IPS DF 19.7 (cell line): Measurements from ENCODE around the gene CRYBG1.

Source experiments
- DNase-seq: peaks from one replicate; pipeline ENCODE4 v3.0.0-alpha.2; 2013; ENCODE audit warnings: low read depth, low spot score

Gene CRYBG1

DNA sequence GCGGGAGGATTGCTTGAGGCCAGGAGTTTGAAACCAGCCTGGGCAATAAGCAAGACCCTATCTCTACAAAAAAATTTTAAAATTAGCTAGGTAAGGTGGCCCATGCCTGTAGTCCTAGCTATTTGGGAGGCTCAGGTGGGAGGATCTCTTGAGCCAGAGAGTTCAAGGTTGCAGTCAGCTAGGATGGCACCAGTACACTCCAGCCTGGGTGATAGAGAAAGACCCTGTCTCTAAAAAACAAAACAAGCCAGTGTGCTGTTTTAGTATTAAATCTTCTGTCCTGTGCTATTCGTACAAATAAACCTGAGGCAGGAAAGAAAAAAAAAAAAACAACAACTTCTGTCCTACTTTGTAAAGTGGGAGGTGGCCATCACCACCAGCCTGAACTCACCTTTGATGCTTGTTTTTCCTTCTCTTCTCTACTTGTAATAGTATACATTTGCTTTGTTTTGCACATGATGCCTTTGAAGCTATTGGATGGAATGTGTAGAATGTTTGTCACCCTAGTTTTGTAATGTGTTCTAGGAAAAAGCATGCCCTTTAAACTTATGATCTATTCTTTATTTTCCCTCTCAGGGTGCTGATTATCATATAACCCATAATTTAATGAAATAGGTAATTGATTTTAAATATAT lies 102.5 kb downstream of the CRYBG1 start:
- no peak for DNase-seq

DNA sequence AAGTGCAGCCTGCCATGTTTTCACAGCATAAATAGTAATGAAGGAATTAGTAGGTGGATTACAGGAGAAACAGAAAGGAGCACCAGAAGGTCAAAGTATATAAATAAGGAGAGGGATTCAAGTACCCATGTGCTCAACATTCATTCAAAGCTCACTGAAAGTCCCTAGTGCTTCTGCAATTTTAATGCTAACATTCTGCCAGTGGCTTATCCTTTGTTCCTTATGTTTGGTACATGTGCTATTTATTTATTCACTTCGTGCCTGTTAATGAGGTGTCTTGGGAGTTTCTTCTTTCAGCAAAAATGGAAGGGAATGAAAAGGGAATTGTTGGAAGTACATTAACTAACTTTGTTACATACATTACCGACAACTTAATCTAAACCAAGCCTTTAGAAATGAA lies 105.7 kb downstream of the CRYBG1 start:
- DNase-seq = no peak

GRCh38 chr6:106468935-106469334 lies 108.4 kb downstream of the CRYBG1 start:
- no peak for DNase-seq

DNA sequence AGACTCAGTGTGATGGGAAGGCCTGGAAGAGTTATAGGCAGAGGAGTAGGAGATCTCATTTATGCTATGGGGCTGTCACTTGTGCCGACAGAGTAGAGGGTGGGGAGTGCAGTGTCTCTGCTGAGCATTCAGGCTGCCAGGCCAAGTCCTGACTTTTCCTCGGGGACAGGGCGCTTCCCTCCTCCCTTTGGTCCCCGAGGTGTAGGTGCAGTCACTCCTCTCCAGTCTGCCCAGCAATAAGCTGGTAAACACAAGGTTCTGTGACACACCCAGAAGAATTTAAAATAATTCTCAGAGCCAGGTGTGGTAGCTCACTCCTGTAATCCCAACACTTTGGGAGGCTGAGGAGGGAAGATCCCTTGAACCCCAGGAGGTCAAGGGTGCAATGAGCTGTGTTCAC lies 109.4 kb downstream of the CRYBG1 start:
- DNase-seq = no peak

- no peak for DNase-seq
Observed at GRCh38 chr6:106470316-106470715, 109.8 kb downstream of the CRYBG1 start.

DNA sequence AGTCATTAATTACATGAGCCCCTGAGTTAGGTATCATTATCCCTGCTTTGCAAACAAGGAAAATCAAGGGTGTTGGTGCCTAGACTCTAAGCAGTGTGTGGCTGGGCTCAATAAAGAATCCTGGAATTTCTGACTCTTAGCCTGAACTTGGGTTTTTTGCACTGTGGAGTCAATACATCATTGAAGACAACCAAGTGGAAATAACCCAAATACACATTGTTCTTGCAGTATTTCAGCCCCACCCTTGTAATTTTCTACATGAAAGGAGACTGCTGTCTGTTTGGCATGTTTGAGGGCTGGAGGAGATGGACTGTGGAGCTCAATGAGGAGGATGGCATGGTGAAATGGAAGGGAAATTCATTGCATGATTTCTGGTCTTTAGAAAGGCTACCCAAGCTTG lies 110.3 kb downstream of the CRYBG1 start:
- no peak for DNase-seq

- DNase-seq = no peak
Observed at GRCh38 chr6:106473812-106474211, 113.3 kb downstream of the CRYBG1 start.

DNA sequence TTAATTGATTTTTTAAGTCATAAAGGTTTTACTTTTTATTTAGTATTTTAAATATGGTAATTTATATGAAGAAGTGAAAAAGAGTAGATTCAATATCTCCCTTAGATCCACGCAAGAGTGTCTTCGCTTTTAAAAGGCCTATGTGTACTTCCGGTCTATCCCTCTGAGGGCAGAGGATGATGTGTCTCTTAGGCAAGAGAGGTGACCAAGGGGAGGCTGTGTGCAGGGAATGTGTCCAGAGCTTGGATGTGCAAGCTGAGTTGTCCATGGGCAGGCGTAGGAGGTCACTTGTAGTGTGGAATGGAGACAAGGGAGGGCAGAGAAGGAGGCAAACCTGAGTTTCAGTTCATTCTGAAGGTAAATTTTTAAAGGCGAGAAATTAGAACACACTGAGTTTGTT lies 113.9 kb downstream of the CRYBG1 start:
- DNase-seq = no peak

DNA sequence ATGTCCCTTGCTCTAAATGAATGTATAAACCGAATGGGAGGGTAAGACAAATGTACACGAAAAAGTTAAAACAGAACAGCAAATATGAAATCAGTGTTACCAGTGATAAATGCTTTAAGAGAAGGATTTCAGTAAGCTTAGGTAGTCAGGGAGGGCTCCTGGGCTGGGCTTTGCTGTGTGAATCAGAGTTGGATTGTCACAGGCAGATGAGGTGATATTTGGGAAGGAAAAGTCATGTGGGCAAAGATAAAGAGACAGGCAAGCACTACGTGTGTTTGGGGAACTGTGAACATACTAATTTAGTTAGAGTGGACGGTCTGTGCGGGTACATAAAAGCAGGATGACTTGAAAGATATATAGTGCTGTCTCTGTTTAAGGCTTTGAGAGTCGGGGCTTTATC lies 114.8 kb downstream of the CRYBG1 start:
- DNase-seq = no peak

DNA sequence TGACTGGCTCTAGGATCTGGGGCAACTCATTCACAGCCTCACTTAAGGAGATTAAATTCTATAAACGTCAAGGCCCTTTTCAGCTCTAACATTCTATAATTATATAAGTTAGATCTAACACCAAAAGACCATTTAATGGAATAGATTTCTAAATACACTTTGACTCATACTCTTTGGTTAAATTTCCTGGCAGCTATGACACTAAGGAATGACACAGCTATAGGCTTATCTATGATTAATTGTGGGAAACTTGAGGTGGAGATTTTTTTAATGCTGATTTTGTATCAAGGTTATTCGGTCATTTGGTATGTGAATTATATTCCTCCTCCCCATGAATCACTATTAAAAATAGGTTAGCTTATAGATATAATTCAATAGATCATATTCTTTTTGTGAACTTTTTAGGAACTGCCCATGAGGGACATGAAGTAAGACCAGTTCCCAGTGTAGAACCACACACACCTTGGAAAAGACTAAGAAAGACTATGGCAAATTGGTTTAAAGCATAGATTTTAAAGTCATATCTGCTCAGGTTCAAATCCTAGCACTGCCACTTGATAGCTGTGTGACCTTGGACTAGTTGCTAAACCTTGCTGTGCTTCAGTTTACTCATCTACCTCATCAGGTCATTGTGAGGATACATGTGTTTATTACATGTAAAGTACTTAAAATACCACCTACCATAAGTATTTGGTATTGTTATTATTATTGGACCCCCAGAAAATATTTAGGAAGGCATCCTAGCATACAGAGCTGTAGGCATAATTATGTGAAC lies 116.0 kb downstream of the CRYBG1 start:
- DNase-seq = no peak

DNA sequence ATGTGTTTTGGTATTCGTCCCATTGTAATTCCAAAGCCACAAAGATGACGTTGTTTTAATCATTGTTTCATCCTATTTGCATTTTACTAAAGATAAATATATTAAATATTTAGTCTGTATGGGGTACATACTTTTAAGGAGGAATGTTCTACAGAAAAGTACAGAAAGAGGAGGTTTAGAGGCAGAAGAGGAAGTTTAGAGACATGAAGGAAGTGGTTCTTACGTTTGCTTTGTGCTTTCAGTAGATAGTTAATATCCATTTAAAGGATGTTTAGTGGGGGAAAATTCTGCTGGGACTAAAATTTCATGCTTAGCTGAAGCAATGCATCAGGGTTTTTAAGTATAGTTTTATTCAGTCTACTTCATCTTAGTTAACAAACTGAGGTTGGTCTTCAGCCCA lies 116.6 kb downstream of the CRYBG1 start:
- DNase-seq = no peak

DNA sequence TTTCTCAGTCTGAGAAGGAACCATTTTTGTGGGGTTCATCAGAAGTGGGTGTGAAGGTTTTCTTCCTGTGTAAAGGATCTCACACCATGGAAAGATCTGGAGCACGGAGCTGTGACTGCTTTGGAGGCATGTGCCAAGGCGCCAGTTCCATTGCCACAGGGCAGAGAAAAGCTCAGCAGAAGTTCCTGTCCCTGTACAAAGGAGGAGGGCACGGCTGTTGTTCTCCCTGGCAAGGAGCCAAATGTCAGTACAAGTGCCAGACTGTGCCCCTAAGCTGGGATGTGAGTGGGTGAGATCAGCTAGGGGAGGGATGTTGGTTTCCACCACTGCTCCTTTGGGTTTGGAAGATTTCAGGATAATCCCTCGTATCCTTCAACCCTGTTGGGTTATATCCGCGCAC lies 117.3 kb downstream of the CRYBG1 start:
- no peak for DNase-seq

DNA sequence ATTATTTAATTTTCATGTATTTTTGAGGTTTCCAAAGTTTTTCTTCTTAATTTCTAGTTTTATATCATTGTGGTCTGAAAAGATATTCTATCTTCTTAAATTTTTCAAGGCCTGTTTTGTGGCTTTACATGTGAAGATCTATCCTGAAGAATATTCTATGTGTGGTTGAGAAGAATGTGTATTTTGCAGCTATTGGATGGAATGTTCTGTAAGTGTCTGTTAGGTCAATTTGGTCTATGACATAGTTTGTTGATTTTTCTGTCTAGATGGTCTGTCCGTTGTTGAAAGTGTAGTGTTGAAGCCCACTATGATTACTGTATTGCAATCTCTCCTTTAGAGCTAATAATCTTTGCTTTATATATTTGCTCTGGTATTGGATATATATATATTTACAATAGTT lies 125.7 kb downstream of the CRYBG1 start:
- no peak for DNase-seq

DNA sequence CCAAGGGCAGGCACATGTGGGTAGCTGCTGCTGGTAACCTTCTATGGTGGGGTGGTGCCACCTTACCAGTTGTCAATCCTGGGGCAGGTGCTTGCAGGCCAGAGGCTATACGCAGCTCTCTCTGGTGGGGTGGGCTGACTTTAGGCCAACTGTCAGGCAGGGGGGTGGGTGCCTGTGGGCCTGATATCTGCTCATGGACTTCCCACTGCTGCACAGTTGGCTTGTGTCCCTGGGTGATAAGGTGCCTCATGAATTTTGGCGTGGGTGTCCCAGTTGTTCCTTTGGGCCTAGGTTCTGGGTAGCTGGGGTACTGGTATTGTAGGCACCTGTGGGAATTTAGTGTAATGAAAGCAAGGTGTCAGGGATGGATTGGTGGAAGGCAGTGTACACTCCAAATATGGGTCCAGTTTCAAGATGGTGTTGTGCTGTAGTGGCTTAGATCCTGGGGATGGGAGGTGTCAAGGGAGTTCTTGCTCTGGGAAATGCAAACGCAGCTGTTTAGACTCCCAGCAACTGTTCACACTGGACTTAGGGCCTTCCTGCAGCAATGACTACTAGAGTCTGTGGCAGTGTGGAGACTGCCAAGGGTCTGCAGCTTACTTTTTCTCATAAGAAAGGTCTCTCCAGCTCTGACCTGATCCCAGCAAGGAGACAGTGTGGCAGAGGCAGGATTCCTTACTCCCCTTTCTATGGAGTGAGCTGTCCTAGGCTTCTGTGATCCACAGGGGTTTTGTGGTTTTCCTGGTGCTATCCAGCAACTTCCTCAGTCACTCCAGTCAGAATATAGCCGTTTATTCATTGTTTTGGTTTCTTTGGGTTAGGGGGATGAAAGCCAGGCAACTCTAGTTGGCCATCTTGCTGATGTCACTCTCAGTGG lies 128.2 kb downstream of the CRYBG1 start:
- DNase-seq = no peak

DNA sequence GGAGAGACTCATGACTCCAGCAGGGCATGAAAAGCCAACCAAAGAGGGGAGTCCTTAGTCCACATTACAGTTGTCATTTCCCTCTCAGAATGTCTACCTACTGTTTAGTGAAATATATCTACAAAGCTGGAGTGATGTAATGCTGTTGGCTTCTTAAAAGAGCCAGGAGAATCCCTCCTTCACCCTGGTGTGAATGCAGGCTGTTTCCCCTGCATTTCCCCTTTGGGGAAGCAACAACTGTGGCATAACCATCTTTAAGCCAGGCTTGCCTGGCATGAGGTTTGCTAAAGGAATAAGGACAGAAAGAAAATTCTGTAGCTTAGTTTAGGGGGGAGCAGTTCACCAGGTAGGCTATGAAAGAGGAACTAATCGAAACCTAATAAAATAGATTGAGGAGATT lies 129.5 kb downstream of the CRYBG1 start:
- no peak for DNase-seq

GRCh38 chr6:106490436-106490835 lies 129.9 kb downstream of the CRYBG1 start:
- no peak for DNase-seq

GRCh38 chr6:106490974-106491373 lies 130.5 kb downstream of the CRYBG1 start:
- DNase-seq = no peak

DNA sequence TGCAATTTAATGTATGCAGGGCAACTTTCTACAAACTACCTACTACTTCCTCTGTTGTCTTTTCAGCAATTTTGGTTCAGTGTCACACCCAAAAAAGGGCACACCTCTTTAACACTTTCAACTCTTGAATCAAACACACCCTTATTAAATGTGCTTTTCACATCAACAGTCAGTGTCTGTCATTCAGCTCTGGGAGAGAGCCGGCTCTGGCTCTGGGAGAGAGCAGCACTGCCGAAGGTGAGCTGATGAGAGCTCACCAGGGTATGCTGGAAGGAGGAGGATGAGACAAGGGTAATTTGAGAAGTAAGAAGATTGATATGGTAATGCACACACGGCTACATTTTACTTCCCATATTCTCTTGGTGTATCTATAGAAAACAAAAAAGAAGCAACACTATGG lies 134.5 kb downstream of the CRYBG1 start:
- no peak for DNase-seq

GRCh38 chr6:106496823-106497222 lies 136.3 kb downstream of the CRYBG1 start:
- no peak for DNase-seq

GRCh38 chr6:106501960-106502371 lies 141.4 kb downstream of the CRYBG1 start:
- DNase-seq = no peak

GRCh38 chr6:106502559-106502958 lies 142.0 kb downstream of the CRYBG1 start:
- DNase-seq = no peak

GRCh38 chr6:106508277-106508676 lies 147.8 kb downstream of the CRYBG1 start:
- no peak for DNase-seq

- no peak for DNase-seq
Observed at GRCh38 chr6:106508834-106509233, 148.3 kb downstream of the CRYBG1 start.
